K562 (cell line): Measurements from ENCODE around the gene SSR2. TPM values are rescaled to one million over a fixed set of nuclear protein-coding genes. Genes with fewer than 3 reads are reported as not detected.
A peak's percentile ranks its signal among the peaks of the same experiment; 100 is the strongest.

Source experiments
- ATF2 ChIP-seq: sonication (generic); formaldehyde crosslinking; IDR thresholded peaks from 2 replicates; pipeline ENCODE4 v1.8.1; 2022; ENCODE audit warnings: missing genetic modification reagents
- DNMT1 ChIP-seq: fragments of 450-650 bp; IDR thresholded peaks from 2 replicates; pipeline ENCODE4 v1.6.1; 2016; ENCODE audit warnings: antibody characterized with exemption, mild to moderate bottlenecking
- EGR1 ChIP-seq: fragments of 450-650 bp; conservative IDR thresholded peaks from 2 replicates; pipeline ENCODE4 v1.6.1; 2017; ENCODE audit warnings: mild to moderate bottlenecking
- ELF1 ChIP-seq: fragments of 200-800 bp; sonication (Bioruptor generic); IDR thresholded peaks from 2 replicates; pipeline ENCODE4 v1.6.1; 2016; ENCODE audit warnings: missing genetic modification characterization, missing compliant biosample characterization
- HIVEP1 ChIP-seq: fragments of 250-450 bp; sonication (Bioruptor Pico); IDR thresholded peaks from 2 replicates; pipeline ENCODE4 v1.4.0; 2020; ENCODE audit warnings: mild to moderate bottlenecking
- HMGXB4 ChIP-seq: sonication (generic); formaldehyde crosslinking; IDR thresholded peaks from 2 replicates; pipeline ENCODE4 v1.8.1; 2023; ENCODE audit warnings: mild to moderate bottlenecking, missing genetic modification reagents
- MAX ChIP-seq: sonication (generic); formaldehyde crosslinking; IDR thresholded peaks from 2 replicates; pipeline ENCODE4 v1.9.0; 2022; ENCODE audit warnings: mild to moderate bottlenecking, missing genetic modification reagents
- MYBL2 ChIP-seq, 2 experiments: fragments of 450-650 bp in 1 of 2; sonication (generic) in 1 of 2; formaldehyde crosslinking in 1 of 2; IDR thresholded peaks; 2 replicates each; pipeline versions ENCODE4 v1.6.1 to v1.8.1; 2017 to 2022; ENCODE audit warnings: borderline replicate concordance in 1 of 2, inconsistent platforms in 1 of 2, low read depth in 1 of 2, mild to moderate bottlenecking in 1 of 2, missing genetic modification reagents in 1 of 2, moderate library complexity in 1 of 2
- NELFE ChIP-seq: IDR thresholded peaks from 2 replicates; pipeline ENCODE4 v1.6.1; 2011; ENCODE audit warnings: mild to moderate bottlenecking; ENCODE audit not compliant: insufficient read depth, insufficient read length
- POLR2G ChIP-seq: fragments of 200-400 bp; formaldehyde crosslinking; IDR thresholded peaks from 2 replicates; pipeline ENCODE4 v1.6.1; 2017; ENCODE audit warnings: low read depth, mild to moderate bottlenecking, antibody characterized with exemption, low read length, moderate library complexity
- PYGO2 ChIP-seq: fragments of 450-650 bp; IDR thresholded peaks from 2 replicates; pipeline ENCODE4 v1.6.1; 2016; ENCODE audit warnings: mild to moderate bottlenecking, missing genetic modification characterization, moderate library complexity, missing compliant biosample characterization
- RBM14 ChIP-seq: fragments of 200-400 bp; formaldehyde crosslinking; IDR thresholded peaks from 2 replicates; pipeline ENCODE4 v1.6.1; 2018; ENCODE audit warnings: low read depth, mild to moderate bottlenecking, low read length, moderate library complexity, borderline replicate concordance; ENCODE audit not compliant: insufficient read depth
- SMARCB1 ChIP-seq: IDR thresholded peaks from 2 replicates; pipeline ENCODE4 v1.6.1; 2011; ENCODE audit warnings: improper control_type of control experiment, low read depth; ENCODE audit not compliant: insufficient read length
- SREBF1 ChIP-seq: fragments of 150-350 bp; IDR thresholded peaks from 2 replicates; pipeline ENCODE4 v1.6.1; 2014; ENCODE audit warnings: antibody characterized with exemption, low read depth, low read length, borderline replicate concordance
- STAT5A ChIP-seq: IDR thresholded peaks from 2 replicates; pipeline ENCODE4 v1.6.1; 2012; ENCODE audit warnings: low read length, inconsistent platforms, borderline replicate concordance
- TOE1 ChIP-seq, 2 experiments: fragments of 450-650 bp in 1 of 2; sonication (generic) in 1 of 2; formaldehyde crosslinking in 1 of 2; IDR thresholded peaks; 2 replicates each; pipeline versions ENCODE4 v1.7.1 to v1.8.0; 2016 to 2022; ENCODE audit warnings: borderline replicate concordance in 2 of 2, mild to moderate bottlenecking in 2 of 2, antibody characterized with exemption in 1 of 2, inconsistent platforms in 1 of 2, low read depth in 1 of 2, missing genetic modification reagents in 1 of 2, moderate library complexity in 1 of 2
- TSC22D4 ChIP-seq: fragments of 450-650 bp; IDR thresholded peaks from 2 replicates; pipeline ENCODE4 v1.6.1; 2016; ENCODE audit warnings: missing genetic modification characterization, missing biosample characterization, control low read depth
- ZC3H11A ChIP-seq: IDR thresholded peaks from 2 replicates; pipeline ENCODE4 v1.6.1; 2012; ENCODE audit warnings: low read depth, low read length, improper control_type of control experiment
- ZFP91 ChIP-seq: sonication (generic); formaldehyde crosslinking; IDR thresholded peaks from 2 replicates; pipeline ENCODE4 v1.8.0; 2022; ENCODE audit warnings: mild to moderate bottlenecking, missing genetic modification reagents
- ZNF655 ChIP-seq: fragments of 250-450 bp; sonication (Bioruptor Pico); IDR thresholded peaks from 2 replicates; pipeline ENCODE4 v1.5.0; 2021
- polyA plus RNA-seq, 8 experiments: library from polyadenylated mRNA; depleted of rRNA in 4 of 8; stranded (reverse) in 5 of 8; unstranded in 3 of 8; fragments of >200 nt; fragmentation: Nextera tagmentation in 2 of 8; fragmentation: Illumina TruSeq in 1 of 8; extraction: Ambion mirVana in 2 of 8; extraction: Trizol in 1 of 8; gene quantifications; 2 replicates each; pipeline versions ENCODE4 v1.2.1 to v1.2.3, GENCODE V29; 2011 to 2014; ENCODE audit warnings: inconsistent platforms in 1 of 8, missing spikeins in 1 of 8
- total RNA-seq, 7 experiments: library from RNA; depleted of rRNA in 6 of 7; stranded (reverse); fragments of >200 nt in 6 of 7; fragmentation: Illumina TruSeq in 2 of 7; extraction: Trizol in 2 of 7; gene quantifications; 2 replicates each; pipeline versions ENCODE4 v1.2.1 to v1.2.3, GENCODE V29; 2011 to 2021; ENCODE audit warnings: low replicate concordance in 1 of 7

The SSR2 gene
- total and polyA plus RNA-seq, 9 of the 15 experiments (the other 6 are each of a cell fraction or from before 2014, with no cell fraction given), result 161 to 411 (median 240) TPM

- no peak for TF ChIP-seq ZNF655
- no peak for TF ChIP-seq ATF2 (CRISPR knock-in tag)
- TF ChIP-seq RBM14, result no peak
- no peak for TF ChIP-seq PYGO2
- no peak for TF ChIP-seq TSC22D4
- no peak for TF ChIP-seq ZC3H11A
- TF ChIP-seq MAX (CRISPR knock-in tag), result peak; percentile 95
- TF ChIP-seq ELF1 (tag), result no peak
- TF ChIP-seq POLR2G, result peak; percentile 43; the same call in 1 of the 2 replicates
- TF ChIP-seq HIVEP1 (CRISPR knock-in tag), result no peak
- TF ChIP-seq HMGXB4 (CRISPR knock-in tag), result no peak
- TF ChIP-seq SMARCB1, result peak; percentile 86
- TF ChIP-seq STAT5A, result no peak
- no peak for TF ChIP-seq DNMT1
- peak; percentile 73 for TF ChIP-seq EGR1
- no peak for TF ChIP-seq SREBF1
- TF ChIP-seq MYBL2 (IDR thresholded peaks at IDR 0.05; ENCODE audit: low read depth), result no peak
- TF ChIP-seq MYBL2 (CRISPR knock-in tag; IDR thresholded peaks at IDR 0.05; ENCODE audit: borderline replicate concordance), result no peak
- TF ChIP-seq TOE1 (IDR thresholded peaks at IDR 0.05; ENCODE audit: borderline replicate concordance), result peak; percentile 59; the same call in 1 of the 2 replicates
- TF ChIP-seq TOE1 (CRISPR knock-in tag; IDR thresholded peaks at IDR 0.05; ENCODE audit: borderline replicate concordance, low read depth), result no peak
- TF ChIP-seq NELFE, result no peak
- no peak for TF ChIP-seq ZFP91 (CRISPR knock-in tag)
Observed at GRCh38 chr1:155970531-155971167, 50.1 kb downstream of the SSR2 start (continued).
